GM18498 (cell line): ENCODE measurements around the gene NLRP11.
"Not testable (repeated sequence)": the region's sequence is repeated elsewhere in the genome, so short reads cannot be mapped to it uniquely, and the experiment has no call there.

ENCODE experiments used
- ATAC-seq: cut with Tn5 transposase; IDR thresholded peaks from one replicate; pipeline ENCODE4 v1.9.1; 2021; ENCODE audit warnings: mild to moderate bottlenecking, moderate library complexity; ENCODE audit not compliant: unreplicated experiment

The NLRP11 gene

DNA sequence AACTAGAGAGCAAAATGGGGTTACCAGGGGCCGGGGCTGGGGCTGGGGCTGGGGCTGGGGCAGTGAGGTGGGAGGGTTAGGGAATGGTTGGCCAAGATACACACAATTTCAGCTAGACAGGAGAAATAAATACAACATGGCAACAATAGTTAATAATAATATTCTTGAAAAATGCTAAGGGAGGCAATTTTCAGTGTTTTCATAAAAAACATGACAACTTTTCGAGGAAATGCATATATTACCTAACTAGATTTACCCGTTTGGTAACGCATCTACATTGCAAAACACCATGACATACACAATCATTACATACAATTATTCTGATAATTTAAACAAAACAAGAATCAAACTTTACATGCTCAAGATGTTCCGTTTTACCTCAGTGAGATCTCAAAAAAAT, 50.7 kb downstream of the NLRP11 start:
- no peak for ATAC-seq

DNA sequence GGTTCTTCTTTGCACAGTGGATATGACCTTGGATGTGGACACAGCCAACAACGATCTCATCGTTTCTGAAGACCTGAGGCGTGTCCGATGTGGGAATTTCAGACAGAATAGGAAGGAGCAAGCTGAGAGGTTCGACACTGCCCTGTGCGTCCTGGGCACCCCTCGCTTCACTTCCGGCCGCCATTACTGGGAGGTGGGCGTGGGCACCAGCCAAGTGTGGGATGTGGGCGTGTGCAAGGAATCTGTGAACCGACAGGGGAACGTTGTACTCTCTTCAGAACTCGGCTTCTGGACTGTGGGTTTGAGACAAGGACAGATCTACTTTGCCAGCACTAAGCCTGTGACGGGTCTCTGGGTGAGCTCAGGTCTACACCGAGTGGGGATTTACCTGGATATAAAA, 53.5 kb downstream of the NLRP11 start:
- no peak for ATAC-seq

DNA sequence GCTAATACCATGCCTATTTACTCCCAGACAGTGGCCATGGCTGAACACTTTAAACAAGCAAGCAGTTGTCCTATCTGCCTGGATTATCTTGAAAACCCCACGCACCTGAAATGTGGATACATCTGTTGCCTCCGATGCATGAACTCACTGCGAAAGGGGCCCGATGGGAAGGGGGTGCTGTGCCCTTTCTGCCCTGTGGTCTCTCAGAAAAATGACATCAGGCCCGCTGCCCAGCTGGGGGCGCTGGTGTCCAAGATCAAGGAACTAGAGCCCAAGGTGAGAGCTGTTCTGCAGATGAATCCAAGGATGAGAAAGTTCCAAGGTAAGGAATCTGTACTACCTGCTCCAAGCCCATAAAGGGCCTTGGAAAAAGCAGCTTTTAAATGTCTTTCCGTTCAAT, 54.3 kb downstream of the NLRP11 start:
- ATAC-seq, result no peak

DNA sequence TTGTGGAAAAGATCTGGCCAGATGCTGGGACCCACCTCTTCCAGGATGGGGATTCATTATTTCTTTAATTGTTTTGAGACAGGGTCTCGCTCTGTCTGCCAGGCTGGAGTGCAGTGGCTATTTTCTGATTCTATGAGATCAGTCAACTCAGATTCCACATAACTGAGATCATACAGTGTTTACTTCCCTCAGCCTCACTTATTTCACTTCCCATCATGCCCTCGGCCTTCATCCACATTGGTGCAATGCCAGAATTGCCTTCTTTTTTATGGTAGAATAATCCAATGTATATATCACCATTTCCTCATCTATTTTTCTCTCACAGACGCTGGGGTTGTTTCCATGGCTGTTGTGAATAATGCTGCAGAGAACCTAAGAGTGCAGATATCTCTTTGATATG, 62.2 kb downstream of the NLRP11 start:
- not testable (repeated sequence) for ATAC-seq

- ATAC-seq, result not testable (repeated sequence)
Observed at GRCh38 chr19:55768818-55769217, 63.0 kb downstream of the NLRP11 start, which contains the start of gene RFPL4AL1. TSS of gene RFPL4AL1 (plus strand) at chr19:55769118. CDS start at chr19:55771805, 2,687 bp downstream.

DNA sequence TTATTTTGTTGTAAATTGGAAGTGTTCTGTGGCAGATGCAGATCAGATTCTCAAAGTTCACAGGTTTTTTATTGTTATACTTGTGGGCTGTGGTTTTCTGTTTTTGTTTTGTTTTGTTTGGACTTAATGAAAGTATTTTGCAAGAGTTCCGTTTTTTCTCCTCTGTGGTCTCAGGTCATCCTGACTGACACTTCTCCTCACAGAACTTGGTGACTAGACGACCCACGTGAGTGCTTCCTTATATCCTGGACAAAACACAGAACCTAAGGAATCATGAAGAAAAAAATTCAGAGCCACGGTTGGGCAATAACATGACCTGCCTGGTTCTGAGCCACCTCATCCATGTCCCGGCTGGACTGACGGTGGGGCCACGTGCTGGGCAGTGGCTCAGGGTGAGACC, 65.3 kb downstream of the NLRP11 start:
- no peak for ATAC-seq

DNA sequence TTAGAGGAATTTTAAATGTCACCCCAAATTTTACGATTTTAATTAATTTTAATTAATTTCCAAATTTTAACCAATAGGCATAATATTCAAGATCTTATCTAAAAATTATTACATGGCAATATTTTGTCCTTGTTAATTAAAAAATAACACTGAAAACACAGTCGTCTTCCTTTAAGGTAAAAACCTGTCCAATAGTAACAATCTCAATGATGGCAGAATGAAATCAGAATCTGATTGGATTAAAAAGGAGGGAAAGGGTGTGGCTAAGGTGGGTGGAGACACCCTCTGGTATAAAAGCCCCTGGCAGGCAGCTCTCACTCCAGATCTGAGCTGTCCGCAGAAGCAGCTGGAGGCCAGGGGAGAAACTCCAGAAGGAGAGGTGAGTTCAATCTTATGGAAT, 73.0 kb downstream of the NLRP11 start, which contains the start of gene RFPL4A:
Gene RFPL4A (plus strand): TSS at position 301 of the 400 bp plus-strand sequence. CDS start 2,704 bp downstream, outside the sequence.
- ATAC-seq, result not testable (repeated sequence)

GRCh38 chr19:55756808-55757207, 75.0 kb downstream of the NLRP11 start:
- not testable (repeated sequence) for ATAC-seq

DNA sequence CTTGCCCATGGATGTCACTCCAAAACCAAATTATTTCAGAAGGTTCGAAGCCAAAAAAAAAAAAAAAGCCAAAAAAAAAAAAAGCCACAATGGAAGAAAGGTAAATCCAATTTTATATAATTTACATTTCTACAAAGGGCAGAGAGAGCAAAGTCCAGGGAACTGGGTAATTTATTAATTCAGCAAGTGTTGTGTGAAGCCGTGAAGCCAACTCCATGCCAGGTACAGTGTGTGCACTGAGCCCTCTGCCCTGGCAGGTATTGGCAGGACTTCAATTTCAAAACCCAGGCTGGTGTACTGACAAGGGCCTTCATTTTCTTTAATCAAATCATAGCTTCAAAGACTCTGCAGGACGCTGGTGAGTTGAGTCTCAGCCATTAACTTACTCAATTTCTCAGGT, 78.4 kb downstream of the NLRP11 start:
- ATAC-seq, result no peak

- no peak for ATAC-seq
Observed at GRCh38 chr19:55750715-55751114, 81.1 kb downstream of the NLRP11 start.

DNA sequence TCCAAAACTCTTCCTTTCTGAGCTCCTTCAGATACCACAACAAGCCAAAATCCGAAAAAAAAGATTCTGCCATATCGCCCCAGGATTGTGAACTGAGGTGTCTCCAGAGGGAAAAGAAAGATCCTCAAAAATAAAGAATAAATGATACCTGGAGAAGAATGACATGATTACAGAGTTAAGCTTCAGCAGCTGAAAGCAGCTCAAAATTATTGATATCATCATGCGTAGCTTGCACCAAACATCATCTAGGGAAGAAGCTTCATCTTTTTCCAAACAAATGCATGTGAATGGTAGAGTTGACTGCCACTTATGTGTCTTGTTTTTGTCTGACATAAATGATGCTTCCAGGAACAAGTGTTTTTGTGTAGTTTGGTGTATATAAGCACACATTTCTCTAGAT, 93.5 kb downstream of the NLRP11 start, which contains the start of gene NLRP9:
Gene NLRP9 (minus strand): TSS at position 101 of the 400 bp plus-strand sequence. CDS start 28 bp downstream, at position 73.
- no peak for ATAC-seq
